ENCODE data around the gene NDUFC2.
"Not testable (repeated sequence)": the region's sequence is repeated elsewhere in the genome, so short reads cannot be mapped to it uniquely, and the experiment has no call there.

NDUFC2 gene

DNA sequence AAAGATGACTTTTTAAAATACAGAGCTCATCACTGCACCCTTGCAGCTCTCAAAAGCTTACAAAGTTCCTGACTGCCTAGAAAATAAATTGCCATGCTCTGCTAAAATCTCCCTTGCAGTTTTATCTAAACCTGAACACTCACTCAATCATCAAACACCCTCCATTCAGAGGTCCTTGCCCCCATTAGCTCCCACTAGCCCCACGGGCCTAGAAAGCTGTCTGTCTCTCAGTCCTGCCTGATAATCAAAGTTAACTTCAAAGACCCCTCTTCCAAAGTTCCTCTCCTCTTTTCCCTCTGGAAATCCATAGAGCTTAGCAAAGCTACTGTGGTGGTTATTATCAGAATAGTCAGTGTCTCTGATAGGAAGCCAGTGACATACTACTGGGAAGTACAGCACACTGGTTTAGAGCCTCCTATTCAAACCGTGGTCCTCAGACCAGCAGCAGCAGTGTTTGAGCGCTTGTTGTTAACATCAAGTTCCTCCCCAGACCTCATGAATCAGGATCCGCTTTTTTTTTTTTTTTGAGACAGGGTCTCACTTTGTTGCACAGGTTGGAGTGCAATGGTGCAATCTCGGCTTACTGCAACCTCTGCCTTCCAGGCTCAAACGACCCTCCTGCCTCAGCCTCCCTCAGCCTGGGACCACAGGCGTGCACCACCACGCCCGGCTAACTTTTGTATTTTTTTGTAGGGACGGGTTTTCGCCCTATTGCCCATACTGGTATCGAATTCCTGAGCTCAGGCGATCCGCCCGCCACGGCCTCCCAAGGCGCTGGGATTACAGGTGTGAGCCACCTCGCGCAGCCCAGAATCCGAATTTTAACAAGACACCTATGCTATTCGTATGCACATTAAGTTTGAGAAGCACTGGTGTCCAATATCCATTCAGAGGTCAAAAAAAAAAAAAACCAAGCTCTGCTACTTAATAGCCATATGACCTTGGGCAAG, 1.2 kb downstream of the NDUFC2 start:
- DNase-seq: no peak

DNA sequence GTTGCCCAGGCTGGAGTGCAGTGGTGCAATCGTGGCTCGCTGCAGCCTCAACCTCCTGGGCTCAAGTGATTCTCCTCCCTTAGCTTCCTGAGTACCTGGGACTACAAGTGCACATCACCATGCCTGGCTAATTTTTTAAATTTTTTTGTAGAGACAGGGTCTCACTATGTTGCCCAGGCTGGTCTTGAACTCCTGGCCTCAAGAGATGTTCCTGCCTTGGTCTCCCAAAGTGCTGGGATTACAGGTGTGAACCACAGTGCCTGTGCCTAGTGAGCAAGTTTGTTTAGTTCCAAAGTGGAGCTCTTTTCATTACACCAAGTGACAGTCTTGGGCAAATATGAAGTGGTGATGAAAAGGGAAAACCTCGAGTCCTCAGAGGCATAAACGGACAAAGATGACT, 2.1 kb downstream of the NDUFC2 start:
- not testable (repeated sequence) for DNase-seq

DNA sequence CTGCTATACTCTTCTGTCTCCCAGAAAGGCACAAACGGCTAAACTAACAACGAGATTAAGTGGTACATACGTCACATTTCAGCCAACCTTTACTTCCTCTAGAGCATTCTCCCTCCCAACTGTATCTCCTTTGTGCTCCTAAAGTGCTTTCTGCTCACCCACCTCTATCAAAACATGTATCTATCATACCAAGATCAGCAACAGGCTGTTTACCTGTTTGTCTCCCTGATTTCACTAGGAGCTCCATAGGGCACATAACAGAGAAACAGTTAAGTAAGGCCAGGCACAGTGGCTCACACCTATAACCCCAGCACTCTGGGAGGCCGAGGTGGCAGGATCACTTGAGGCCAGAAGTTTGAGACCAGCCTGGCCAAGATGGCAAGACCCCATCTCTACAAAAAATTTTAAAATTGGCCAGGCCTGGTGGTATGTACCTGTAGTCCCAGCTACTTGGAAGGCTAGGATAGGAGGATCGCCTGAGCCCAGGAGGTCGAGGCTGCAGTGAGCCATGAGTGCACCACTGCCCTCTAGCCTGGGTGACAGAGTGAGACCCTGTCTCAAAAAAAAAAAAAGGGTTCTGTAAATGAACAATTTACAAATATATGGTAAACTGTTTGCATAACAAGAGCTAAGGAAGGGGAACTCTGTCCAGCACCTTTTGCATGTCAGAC, 2.8 kb downstream of the NDUFC2 start:
- no peak for DNase-seq

DNA sequence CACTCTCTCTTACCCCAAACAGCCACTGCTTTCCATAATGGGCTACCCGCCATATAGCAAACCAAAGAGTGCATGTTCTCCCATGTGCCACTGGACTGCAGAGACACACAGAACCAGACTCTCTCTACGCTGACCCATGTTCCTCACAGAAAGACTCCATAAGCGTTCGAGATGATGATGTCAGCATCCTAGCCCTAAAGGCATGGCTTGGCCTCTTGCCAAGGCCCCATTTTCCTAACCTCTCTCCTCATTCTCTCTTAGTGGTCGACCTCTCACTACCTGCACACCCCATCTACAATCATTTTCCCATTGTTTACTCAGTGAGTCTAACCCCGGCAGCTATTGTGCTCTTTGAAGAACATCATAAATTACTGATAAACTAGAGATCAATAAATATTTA, 4.9 kb downstream of the NDUFC2 start:
- DNase-seq: no peak

- no peak for DNase-seq
These were observed 7.2 kb downstream of the NDUFC2 start for GRCh38 chr11:78072455-78072854.

GRCh38 chr11:78071717-78072116, 7.9 kb downstream of the NDUFC2 start:
- DNase-seq: no peak

DNA sequence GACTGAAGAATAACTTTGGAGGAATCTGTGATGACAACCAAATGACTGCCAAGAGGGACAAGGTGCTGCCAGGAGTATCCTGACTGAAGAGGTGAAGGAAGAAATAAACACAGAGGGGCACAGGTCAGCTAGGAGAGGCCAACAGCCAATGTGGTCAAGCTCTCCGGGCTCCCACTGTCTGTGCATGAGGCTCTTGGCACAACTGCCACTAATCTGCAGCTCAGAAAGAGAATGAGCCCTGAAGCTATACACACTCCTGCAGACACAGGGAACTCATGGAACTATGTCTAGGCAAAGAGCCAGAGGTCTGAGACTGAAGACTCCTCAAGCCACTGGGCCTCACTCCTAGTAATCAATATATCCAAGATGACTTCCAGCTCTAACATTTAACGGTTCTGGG, 9.0 kb downstream of the NDUFC2 start:
- no peak for DNase-seq

DNA sequence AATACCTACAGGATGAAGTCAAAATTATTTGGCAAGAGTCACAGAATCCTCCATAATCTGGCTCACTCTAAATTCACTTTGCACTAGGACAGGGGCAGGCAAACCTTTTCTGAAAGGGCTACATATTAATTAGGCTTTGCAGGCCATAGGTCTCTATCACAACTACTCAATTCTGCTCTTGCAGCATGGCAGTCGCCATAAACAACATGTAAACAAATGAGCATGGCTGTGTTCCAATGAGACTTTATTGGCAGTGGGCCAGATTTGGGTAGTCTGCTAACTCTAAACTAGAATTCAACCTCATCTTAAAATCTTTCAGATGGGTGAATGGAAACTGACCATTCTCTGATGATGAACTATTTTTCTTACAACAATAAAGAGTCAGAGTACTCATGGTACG, 10.2 kb downstream of the NDUFC2 start:
- DNase-seq: no peak

DNA sequence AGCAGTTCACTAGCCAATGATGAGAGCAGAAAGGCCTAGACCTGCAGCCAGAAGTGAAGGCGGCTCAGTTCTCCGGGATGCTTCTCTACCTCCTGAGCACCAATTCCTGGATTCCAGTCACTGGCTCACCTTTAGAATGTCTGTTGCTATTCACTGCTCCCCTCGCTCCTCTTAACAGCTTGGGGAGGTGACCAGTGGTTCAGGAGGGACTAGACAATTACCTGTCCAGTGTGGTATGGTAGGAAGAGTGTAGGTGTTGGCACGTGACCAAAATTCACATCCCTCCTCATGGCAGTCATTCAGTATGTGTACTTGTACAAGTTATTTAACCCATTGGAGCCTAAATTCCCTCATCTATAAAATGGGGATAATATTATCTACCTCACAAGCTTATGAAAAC, 12.0 kb downstream of the NDUFC2 start:
- no peak for DNase-seq

- DNase-seq: no peak
These were observed 13.2 kb downstream of the NDUFC2 start for GRCh38 chr11:78066471-78066870.

DNA sequence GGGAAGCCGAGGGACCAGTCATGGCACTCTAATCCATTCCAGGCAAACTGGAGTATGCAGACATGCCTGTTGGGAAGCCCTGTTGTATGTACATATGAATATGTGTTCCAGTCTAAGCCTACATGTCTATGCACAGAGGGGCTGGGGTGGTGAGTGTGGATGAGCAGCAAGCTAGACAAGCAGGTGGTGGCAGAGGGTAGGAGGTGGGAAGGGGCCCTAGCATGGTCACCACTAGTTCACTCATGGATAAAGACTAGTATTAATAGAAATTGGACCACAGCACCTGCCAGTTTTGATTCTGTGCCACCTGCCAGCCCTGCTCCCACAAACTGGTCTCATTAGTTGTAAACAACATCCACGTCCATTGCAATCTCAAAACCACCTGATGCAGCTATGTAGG, 14.5 kb downstream of the NDUFC2 start:
- DNase-seq: no peak

DNA sequence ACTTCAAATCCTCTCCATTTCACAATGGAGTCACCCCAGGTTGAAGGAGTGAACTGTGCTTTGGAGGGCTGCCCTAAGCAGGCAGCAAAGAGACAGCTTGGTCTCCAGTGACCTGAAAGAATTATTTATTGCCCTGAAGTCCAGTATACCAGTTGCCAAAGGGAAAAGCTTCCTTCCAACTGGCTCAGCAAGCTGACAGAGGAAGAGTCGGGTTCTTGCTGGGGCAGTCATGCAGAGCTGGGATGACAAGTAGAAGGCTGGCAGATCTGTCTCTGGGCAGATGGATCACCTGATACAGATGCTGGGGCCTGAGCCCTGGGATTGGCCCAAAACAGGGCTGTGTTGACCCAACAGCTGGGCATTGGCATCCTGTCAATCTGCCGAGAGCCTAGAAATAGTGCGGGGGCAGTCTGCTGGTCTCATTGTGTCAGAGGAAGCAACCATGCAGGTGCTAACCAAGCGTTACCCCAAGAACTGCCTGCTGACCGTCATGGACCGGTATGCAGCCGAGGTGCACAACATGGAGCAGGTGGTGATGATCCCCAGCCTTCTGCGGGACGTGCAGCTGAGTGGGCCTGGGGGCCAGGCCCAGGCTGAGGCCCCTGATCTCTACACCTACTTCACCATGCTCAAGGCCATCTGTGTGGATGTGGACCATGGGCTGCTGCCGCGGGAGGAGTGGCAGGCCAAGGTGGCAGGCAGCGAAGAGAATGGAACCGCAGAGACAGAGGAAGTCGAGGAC, 16.1 kb downstream of the NDUFC2 start, which contains the start of gene THRSP:
Gene THRSP (plus strand): TSS at position 422 of the 742 bp plus-strand sequence. CDS start 21 bp downstream, at position 443.
- no peak for DNase-seq

DNA sequence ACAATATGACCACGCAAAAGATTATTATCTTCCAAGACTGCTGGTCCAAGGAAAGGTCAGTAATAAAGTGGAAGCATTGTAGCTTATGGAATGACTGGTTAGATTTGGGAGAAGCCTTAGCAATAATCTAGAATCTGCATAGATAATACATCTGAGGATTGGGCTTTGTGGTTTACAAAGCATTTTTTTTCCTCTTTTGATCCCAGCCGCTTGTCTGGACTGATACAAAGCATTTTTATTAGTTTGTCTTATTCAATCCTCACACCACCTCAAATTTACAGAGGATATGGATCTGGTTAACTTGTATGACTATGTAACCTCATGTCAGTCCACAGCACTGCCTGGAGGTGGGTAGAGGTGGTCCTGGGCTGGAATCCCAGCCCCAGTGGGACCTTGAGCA, 17.0 kb downstream of the NDUFC2 start:
- DNase-seq: no peak

DNA sequence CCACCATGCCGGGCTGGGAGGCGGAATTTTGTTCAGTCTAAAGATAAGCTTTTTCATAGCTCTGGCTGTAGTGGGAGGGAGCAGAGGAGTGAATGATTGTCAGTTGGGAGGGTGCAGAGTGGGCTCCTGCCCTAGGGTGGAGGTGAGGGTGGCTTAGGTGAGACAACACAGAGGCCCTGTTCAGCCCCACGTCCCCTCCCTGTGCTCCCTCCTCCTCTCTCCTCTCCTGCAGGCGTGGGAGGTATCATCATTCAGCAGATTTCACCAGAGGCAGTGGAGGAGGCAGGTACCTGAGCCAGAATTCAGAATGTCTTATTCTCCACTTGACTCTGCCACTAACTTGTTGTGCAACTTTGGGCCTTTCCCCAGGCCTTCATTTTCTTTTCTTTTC, 17.7 kb downstream of the NDUFC2 start:
- no peak for DNase-seq

GRCh38 chr11:78061088-78061920, 18.4 kb downstream of the NDUFC2 start:
- DNase-seq: no peak

GRCh38 chr11:78060533-78060932, 19.1 kb downstream of the NDUFC2 start:
- DNase-seq: no peak

- DNase-seq: not testable (repeated sequence)
These were observed 19.8 kb downstream of the NDUFC2 start for GRCh38 chr11:78059749-78060328.

DNA sequence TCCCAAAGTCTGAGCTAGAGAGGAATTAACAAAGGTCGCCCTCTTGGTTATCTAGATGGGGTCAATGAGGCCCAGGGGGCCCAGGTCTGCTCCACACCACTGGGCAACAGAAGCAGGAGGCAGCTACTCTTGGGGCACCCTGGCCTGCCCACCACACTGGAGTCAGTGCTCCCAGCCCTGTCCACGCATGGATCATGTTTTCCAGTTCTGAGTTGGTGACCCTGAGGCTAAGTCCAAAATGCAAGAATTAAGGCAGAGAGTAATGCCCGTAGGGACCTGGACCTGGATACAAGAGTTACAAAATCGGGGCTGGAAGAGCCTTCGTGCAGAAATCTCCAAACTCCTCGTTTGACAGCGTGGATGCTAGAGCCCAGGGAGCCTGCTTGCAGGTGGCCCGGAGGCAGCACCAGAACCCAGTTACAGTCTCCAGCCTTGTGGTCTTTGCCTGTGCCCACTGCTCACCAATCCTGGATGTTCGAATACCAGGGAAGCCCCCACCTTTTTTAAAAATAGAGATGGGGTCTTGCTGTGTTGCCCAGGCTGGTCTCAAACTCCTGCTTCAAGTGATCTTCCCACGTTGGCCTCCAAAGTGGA, 22.1 kb downstream of the NDUFC2 start:
- DNase-seq: no peak

- DNase-seq: no peak
These were observed 23.6 kb downstream of the NDUFC2 start for GRCh38 chr11:78056093-78056492.

GRCh38 chr11:78054971-78055370, 24.7 kb downstream of the NDUFC2 start:
- DNase-seq: no peak

DNA sequence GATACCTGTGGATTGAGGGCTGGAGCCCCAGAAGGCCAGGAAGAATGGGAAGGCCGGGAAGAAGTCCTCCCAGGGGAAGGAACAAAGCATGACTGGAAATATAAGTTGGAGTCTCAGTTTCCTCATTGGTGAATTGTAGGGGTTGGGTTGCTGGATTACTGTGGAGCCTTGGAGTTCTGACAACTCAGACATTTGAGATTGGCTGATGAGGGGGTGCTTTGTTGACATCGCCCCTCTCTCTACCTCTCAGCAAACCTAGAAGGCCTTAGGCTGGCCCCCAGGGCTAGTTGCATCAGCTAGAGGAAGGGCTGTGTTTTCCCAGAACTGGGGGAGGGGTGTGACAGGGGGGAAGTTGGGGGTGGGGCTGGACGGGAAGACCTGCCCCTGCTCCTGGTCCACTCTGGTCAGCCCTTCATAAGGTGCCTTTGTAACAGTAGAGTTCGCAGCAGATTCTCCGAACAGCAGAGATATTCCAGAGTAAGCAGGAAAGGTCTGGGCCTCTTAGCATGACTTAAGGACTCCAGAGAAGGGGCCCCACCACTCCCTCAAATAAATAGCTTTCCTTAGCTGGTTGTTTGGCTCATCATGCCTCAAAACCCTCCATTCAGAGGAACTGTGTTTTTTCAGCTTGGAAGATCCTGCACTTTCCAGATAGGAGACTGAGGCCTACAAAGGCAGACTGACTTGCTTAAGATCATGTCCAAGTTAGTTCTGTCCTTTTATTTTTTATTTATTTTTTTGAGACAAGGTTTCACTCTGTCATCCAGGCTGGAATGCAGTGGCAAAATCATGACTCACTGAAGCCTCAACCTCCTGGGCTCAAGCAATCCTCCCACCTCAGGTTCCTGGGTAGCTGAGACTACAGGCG, 28.5 kb downstream of the NDUFC2 start:
- no peak for DNase-seq

All from activated T-cell treated with anti-CD3 and anti-CD28 coated beads, Interleukin-2, amount 50 U/mL, for 48 hours (primary cell).